ENCODE results near the gene DNAH1. TPM values are rescaled to one million over a fixed set of nuclear protein-coding genes. Genes with fewer than 3 reads are reported as not detected.

The DNAH1 gene
- total and polyA plus RNA-seq, 2 experiments from 2014 or later: 4.0 to 4.2 TPM

DNA sequence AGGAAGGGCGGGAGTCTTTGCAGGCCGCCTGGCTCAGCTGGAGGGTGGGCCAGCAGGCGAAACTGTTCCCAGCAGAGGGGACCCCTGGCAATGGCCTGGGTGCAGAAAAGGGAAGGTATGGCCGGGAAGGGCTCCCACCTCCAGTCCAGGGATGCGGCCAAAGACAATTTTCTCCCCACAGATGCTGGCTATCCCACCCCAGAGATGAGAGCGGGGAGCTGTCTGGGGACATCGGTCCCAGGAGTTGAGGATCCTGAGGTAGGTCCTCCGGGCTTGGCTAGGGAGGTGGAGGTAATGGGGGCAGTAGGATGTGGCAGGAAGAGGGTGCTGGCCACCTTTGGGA lies 127.1 kb downstream of the DNAH1 start:
- no peak overlapping the region for H3K4me3 ChIP-seq
- no peaks in the 10 kb centered on the region for H3K9me3 ChIP-seq (ENCODE audit: low read depth)
- H3K27ac ChIP-seq: no peak overlapping the region

DNA sequence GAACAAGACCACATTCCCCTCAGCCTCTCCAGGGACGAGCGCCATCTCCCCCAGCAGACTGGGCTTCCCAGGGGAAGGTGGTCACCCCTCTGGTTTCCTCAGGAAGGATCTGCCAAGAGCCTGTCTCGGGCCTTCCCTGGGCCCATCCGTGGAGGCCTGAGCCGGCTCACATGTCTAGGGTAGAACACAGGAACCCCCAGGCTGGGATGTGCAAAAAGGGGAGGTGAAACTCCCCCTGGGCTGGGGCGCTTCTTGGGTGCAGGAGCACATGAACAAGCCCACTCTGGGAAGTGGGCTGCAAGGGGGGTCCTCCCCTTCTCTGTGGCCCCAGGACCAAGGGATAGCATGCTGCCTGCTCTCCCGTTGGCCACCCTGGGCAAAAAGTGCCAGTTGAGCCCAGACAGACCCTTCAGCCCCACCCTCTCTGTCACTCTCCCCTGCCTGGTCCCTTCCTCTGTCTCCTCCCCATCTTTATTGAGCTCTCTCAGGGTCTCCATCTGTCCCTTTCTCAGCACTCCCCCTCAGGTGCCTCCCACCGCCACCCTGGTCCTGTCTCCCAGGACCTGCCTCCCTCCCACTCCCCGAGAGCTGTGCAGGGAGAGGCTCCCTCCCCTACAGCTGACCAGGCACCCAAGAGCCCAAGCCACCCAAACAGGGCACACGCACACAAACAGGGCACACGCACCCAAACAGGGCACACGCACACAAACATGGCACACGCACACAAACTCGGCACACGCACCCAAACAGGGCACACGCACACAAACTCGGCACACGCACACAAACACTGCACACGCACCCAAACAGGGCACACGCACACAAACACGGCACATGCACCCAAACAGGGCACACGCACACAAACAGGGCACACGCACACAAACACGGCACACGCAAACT lies 127.9 kb downstream of the DNAH1 start:
- Histone ChIP-seq H3K27ac (no peak overlapping the region), H3K9me3 (ENCODE audit: low read depth) (no peaks in the 10 kb centered on the region), H3K4me3 (no peak overlapping the region), H4K20me1 (ENCODE audit: insufficient read depth, poor library complexity, severe bottlenecking) (no peaks in the 10 kb centered on the region), H3K36me3 (replicated peaks; ENCODE audit: insufficient read depth, low read depth) (no peaks in the 10 kb centered on the region), H3K79me2 (no peaks in the 10 kb centered on the region), H3K27me3 (no peaks in the 10 kb centered on the region), H3K9me2 (replicated peaks; ENCODE audit: insufficient read depth) (no peaks in the 10 kb centered on the region), H2AFZ (no peak overlapping the region), H3K4me2 (no peak overlapping the region), H3K4me1 (ENCODE audit: insufficient read depth) (no peaks in the 10 kb centered on the region)
- WGBS (ENCODE audit: low lambda C conversion rate, missing lambda C conversion rate): 95% methylated on average over 25 of the region's 25 CpGs
- no peak for DNase-seq (ENCODE audit: low spot score)
- TF ChIP-seq, protein P1, sequence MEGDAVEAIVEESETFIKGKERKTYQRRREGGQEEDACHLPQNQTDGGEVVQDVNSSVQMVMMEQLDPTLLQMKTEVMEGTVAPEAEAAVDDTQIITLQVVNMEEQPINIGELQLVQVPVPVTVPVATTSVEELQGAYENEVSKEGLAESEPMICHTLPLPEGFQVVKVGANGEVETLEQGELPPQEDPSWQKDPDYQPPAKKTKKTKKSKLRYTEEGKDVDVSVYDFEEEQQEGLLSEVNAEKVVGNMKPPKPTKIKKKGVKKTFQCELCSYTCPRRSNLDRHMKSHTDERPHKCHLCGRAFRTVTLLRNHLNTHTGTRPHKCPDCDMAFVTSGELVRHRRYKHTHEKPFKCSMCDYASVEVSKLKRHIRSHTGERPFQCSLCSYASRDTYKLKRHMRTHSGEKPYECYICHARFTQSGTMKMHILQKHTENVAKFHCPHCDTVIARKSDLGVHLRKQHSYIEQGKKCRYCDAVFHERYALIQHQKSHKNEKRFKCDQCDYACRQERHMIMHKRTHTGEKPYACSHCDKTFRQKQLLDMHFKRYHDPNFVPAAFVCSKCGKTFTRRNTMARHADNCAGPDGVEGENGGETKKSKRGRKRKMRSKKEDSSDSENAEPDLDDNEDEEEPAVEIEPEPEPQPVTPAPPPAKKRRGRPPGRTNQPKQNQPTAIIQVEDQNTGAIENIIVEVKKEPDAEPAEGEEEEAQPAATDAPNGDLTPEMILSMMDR (IDR thresholded peaks at IDR 0.05; ENCODE audit: poor library complexity): no peak
- TF ChIP-seq EZH2phosphoT487 (IDR thresholded peaks at IDR 0.05; ENCODE audit: low read depth, severe bottlenecking, unreplicated experiment) (no peak), EZH2 (IDR thresholded peaks at IDR 0.05; ENCODE audit: borderline replicate concordance) (no peak)

More for the DNA sequence above, 127.1 kb downstream of the DNAH1 start:
- Histone ChIP-seq H2AFZ (no peak overlapping the region), H3K36me3 (replicated peaks; ENCODE audit: insufficient read depth, low read depth) (no peaks in the 10 kb centered on the region), H3K4me1 (ENCODE audit: insufficient read depth) (no peaks in the 10 kb centered on the region), H3K9me2 (replicated peaks; ENCODE audit: insufficient read depth) (no peaks in the 10 kb centered on the region), H3K27me3 (no peaks in the 10 kb centered on the region), H4K20me1 (ENCODE audit: insufficient read depth, poor library complexity, severe bottlenecking) (no peaks in the 10 kb centered on the region), H3K4me2 (no peak overlapping the region), H3K79me2 (no peaks in the 10 kb centered on the region)
- WGBS (ENCODE audit: low lambda C conversion rate, missing lambda C conversion rate): 84% methylated on average over 8 of the region's 8 CpGs
- no peak for DNase-seq (ENCODE audit: low spot score)
- TF ChIP-seq EZH2phosphoT487 (IDR thresholded peaks at IDR 0.05; ENCODE audit: low read depth, severe bottlenecking, unreplicated experiment) (no peak), EZH2 (IDR thresholded peaks at IDR 0.05; ENCODE audit: borderline replicate concordance) (no peak)
- TF ChIP-seq, protein P1 (IDR thresholded peaks at IDR 0.05; ENCODE audit: poor library complexity): no peak

DNA sequence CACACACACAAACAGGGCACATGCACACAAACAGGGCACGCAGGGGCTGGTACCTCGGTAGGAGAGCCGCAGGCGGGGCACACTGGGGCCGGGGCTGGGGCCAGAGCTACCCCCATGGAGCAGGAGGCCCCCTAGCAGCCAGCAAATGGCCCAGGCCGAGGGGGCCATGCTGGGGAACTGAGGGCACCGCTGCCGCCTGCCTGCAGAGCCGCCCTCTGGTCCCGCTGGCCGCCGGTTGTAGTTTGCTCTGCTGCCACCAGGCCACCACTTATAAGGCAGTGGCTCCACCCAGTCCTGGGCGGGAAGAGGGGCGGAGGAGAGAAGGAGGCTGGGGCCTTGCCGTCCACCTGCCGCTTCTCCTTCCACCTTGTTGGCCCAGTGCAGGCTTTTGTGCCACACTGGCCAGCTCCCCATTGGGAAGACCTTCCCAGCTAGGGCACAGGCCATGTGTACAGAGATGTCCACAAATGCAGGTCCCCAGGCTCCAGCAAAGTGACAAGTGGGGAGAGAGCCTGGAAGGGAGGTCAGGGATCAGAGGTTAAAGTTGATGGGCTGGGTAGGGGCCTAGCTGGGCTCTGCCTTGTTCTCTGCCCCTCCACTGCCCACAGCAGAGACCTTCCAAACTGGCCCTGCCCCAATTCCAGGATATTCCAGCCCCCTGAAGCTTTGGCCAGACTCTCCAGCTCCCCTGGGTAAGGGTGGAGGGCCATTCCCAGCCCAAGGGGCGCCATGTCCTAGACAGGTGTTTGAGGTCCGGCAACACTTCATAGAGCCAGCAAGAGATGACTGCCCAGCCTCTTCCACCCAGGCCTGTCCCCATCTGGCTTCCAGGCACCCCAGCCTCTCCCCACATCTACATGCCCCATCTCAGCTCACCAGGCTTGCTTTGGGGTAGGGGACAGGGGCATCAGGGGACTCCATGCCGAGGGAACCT lies 129.0 kb downstream of the DNAH1 start, which contains the start of gene SEMA3G:
TSS of gene SEMA3G (minus strand) at position 244 of the 934 bp plus-strand sequence. CDS start at position 168, 76 bp downstream.
- no peaks in the 10 kb centered on the region for H3K36me3 ChIP-seq (replicated peaks; ENCODE audit: insufficient read depth, low read depth)
- H3K9me3 ChIP-seq (ENCODE audit: low read depth): no peaks in the 10 kb centered on the region
- H3K79me2 ChIP-seq: no peaks in the 10 kb centered on the region
- no peaks in the 10 kb centered on the region for H3K4me1 ChIP-seq (ENCODE audit: insufficient read depth)
- no peak within 1 kb of the TSS for H3K27ac ChIP-seq
- no peak within 1 kb of the TSS for H2AFZ ChIP-seq
- peak; percentile 86 for DNase-seq (ENCODE audit: low spot score)
- TF ChIP-seq, protein P1 (IDR thresholded peaks at IDR 0.05; ENCODE audit: poor library complexity): peak; percentile 30
- TF ChIP-seq EZH2 (IDR thresholded peaks at IDR 0.05; ENCODE audit: borderline replicate concordance): no peak
- H3K4me2 ChIP-seq: peak within 1 kb of the TSS; percentile 47
- no peaks in the 10 kb centered on the region for H4K20me1 ChIP-seq (ENCODE audit: insufficient read depth, poor library complexity, severe bottlenecking)
- no peaks in the 10 kb centered on the region for H3K9me2 ChIP-seq (replicated peaks; ENCODE audit: insufficient read depth)
- H3K27me3 ChIP-seq: no peaks in the 10 kb centered on the region
- WGBS (ENCODE audit: low lambda C conversion rate, missing lambda C conversion rate): 35% methylated on average over 19 of the region's 19 CpGs
- no peak within 1 kb of the TSS for H3K4me3 ChIP-seq

Data from hepatocyte (in vitro differentiated cells).